ENCODE results near the gene AGBL4.

AGBL4 gene

GRCh38 chr1:49995734-49996133, 28.0 kb downstream of the AGBL4 start (continued):
- TF ChIP-seq ZNF785 (tag by site-specific recombination; IDR thresholded peaks at IDR 0.05): no peak
- TF ChIP-seq PRDM6 (tag by site-specific recombination; IDR thresholded peaks at IDR 0.05): no peak
- TF ChIP-seq ZNF416 (tag by site-specific recombination; IDR thresholded peaks at IDR 0.05): no peak
- no peak for TF ChIP-seq ZNF16 (tag by site-specific recombination; IDR thresholded peaks at IDR 0.05; ENCODE audit: low read depth)
- no peak for TF ChIP-seq HOXC10 (CRISPR knock-in tag; IDR thresholded peaks at IDR 0.05)
- no peak for TF ChIP-seq SALL2 (tag by site-specific recombination; IDR thresholded peaks at IDR 0.05; ENCODE audit: borderline replicate concordance)
- TF ChIP-seq ZNF354C (tag by site-specific recombination; IDR thresholded peaks at IDR 0.05; ENCODE audit: borderline replicate concordance, low read depth): no peak

GRCh38 chr1:49971088-49971487, 52.7 kb downstream of the AGBL4 start:
- ChIA-PET POLR2A (no interaction called here), CTCF (no interaction called here)
- no peak overlapping the region for H3K27ac ChIP-seq (ENCODE audit: extremely low read depth, low read depth, low read length)
- no peaks in the 10 kb centered on the region for H3K4me1 ChIP-seq (ENCODE audit: control insufficient read depth, insufficient read depth, low read length)
- no peak overlapping the region for H3K4me3 ChIP-seq (ENCODE audit: low read depth, low read length)
- no peaks in the 10 kb centered on the region for H3K9me3 ChIP-seq (ENCODE audit: control insufficient read depth, insufficient read depth, low read depth, low read length)
- TF ChIP-seq ZFP69B (tag by site-specific recombination; IDR thresholded peaks at IDR 0.05) (no peak), ZNF670 (tag by site-specific recombination; IDR thresholded peaks at IDR 0.05; ENCODE audit: low read depth) (no peak), ZNF518A (tag by site-specific recombination; conservative IDR thresholded peaks at IDR 0.05; ENCODE audit: low read depth) (no peak), ZNF549 (tag by site-specific recombination; IDR thresholded peaks at IDR 0.05) (no peak), GLIS2 (tag by site-specific recombination; IDR thresholded peaks at IDR 0.05) (no peak), TCF7L2 (IDR thresholded peaks at IDR 0.05; ENCODE audit: borderline replicate concordance, low read depth, low read length) (no peak), ZNF350 (tag by site-specific recombination; IDR thresholded peaks at IDR 0.05) (no peak)
- TF ChIP-seq, protein P1, sequence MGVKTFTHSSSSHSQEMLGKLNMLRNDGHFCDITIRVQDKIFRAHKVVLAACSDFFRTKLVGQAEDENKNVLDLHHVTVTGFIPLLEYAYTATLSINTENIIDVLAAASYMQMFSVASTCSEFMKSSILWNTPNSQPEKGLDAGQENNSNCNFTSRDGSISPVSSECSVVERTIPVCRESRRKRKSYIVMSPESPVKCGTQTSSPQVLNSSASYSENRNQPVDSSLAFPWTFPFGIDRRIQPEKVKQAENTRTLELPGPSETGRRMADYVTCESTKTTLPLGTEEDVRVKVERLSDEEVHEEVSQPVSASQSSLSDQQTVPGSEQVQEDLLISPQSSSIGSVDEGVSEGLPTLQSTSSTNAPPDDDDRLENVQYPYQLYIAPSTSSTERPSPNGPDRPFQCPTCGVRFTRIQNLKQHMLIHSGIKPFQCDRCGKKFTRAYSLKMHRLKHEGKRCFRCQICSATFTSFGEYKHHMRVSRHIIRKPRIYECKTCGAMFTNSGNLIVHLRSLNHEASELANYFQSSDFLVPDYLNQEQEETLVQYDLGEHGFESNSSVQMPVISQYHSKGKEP (tag by site-specific recombination; IDR thresholded peaks at IDR 0.05): no peak
- TF ChIP-seq, protein P2, sequence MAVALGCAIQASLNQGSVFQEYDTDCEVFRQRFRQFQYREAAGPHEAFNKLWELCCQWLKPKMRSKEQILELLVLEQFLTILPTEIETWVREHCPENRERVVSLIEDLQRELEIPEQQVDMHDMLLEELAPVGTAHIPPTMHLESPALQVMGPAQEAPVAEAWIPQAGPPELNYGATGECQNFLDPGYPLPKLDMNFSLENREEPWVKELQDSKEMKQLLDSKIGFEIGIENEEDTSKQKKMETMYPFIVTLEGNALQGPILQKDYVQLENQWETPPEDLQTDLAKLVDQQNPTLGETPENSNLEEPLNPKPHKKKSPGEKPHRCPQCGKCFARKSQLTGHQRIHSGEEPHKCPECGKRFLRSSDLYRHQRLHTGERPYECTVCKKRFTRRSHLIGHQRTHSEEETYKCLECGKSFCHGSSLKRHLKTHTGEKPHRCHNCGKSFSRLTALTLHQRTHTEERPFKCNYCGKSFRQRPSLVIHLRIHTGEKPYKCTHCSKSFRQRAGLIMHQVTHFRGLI (tag by site-specific recombination; IDR thresholded peaks at IDR 0.05): no peak
- no peaks in the 10 kb centered on the region for H3K36me3 ChIP-seq (ENCODE audit: control insufficient read depth in 2 of 2, insufficient read depth in 1 of 2, low read length in 2 of 2)

Measured in HEK293 (cell line).